Kidney epithelial cell (primary cell): ENCODE results near the gene CAMK2G. TPM values are rescaled to one million over a fixed set of nuclear protein-coding genes. Genes with fewer than 3 reads are reported as not detected.

Experiments used
- DNase-seq: peaks from one replicate; pipeline ENCODE4 v3.0.0-alpha.2; 2010; ENCODE audit warnings: low read depth
- H3K27me3 ChIP-seq: 2 replicates; pipeline ENCODE4 v1.6.0; 2011; ENCODE audit warnings: low read length; ENCODE audit not compliant: control insufficient read depth, insufficient read depth
- H3K36me3 ChIP-seq: 2 replicates; pipeline ENCODE4 v1.5.1; 2011; ENCODE audit warnings: low read length; ENCODE audit not compliant: control insufficient read depth, insufficient read depth
- H3K4me3 ChIP-seq: 2 replicates; pipeline ENCODE4 v1.5.1; 2011; ENCODE audit warnings: low read depth, mild to moderate bottlenecking, control low read depth, low read length
- CTCF ChIP-seq: IDR thresholded peaks from 2 replicates; pipeline ENCODE4 v1.5.1; 2011; ENCODE audit warnings: mild to moderate bottlenecking, moderate library complexity, low read length, control low read depth, inconsistent platforms; ENCODE audit not compliant: insufficient read depth, poor library complexity, severe bottlenecking
- total RNA-seq: library from RNA; depleted of rRNA; stranded (reverse); fragments of >200 nt; gene quantifications from 2 replicates; pipeline ENCODE4 v1.2.3, GENCODE V29; 2015

Gene CAMK2G
- total RNA-seq, 1 donor from 2014 or later: 12.7 TPM

GRCh38 chr10:73854310-73854709 is 20.0 kb downstream of the CAMK2G start:
- Histone ChIP-seq H3K4me3 (no peak overlapping the region), H3K36me3 (no peaks in the 10 kb centered on the region), H3K27me3 (no peaks in the 10 kb centered on the region)
- no peak for TF ChIP-seq CTCF
- no peak for DNase-seq

- TF ChIP-seq CTCF: no peak
- Histone ChIP-seq H3K27me3 (no peaks in the 10 kb centered on the region), H3K4me3 (no peak overlapping the region), H3K36me3 (peaks cover 1% of the 10 kb centered on the region)
- no peak for DNase-seq
These were observed 21.2 kb downstream of the CAMK2G start for GRCh38 chr10:73853196-73853595.

GRCh38 chr10:73850863-73851461 is 23.4 kb downstream of the CAMK2G start:
- TF ChIP-seq CTCF: no peak
- H3K4me3 ChIP-seq: no peak overlapping the region
- DNase-seq: no peak
- no peaks in the 10 kb centered on the region for H3K27me3 ChIP-seq
- H3K36me3 ChIP-seq: peaks cover 6% of the 10 kb centered on the region

GRCh38 chr10:73850211-73850610 is 24.1 kb downstream of the CAMK2G start:
- Histone ChIP-seq H3K4me3 (no peak overlapping the region), H3K36me3 (peaks cover 6% of the 10 kb centered on the region), H3K27me3 (no peaks in the 10 kb centered on the region)
- no peak for TF ChIP-seq CTCF
- no peak for DNase-seq

GRCh38 chr10:73848821-73849489 is 25.4 kb downstream of the CAMK2G start:
- Histone ChIP-seq H3K27me3 (no peaks in the 10 kb centered on the region), H3K36me3 (peaks cover 6% of the 10 kb centered on the region), H3K4me3 (no peak overlapping the region)
- DNase-seq: peak; percentile 14
- TF ChIP-seq CTCF: peak; percentile 98

GRCh38 chr10:73847031-73847430 is 27.3 kb downstream of the CAMK2G start:
- no peaks in the 10 kb centered on the region for H3K27me3 ChIP-seq
- no peak for TF ChIP-seq CTCF

More at GRCh38 chr10:73847031-73847430, 27.3 kb downstream of the CAMK2G start:
- Histone ChIP-seq H3K36me3 (peaks cover 6% of the 10 kb centered on the region), H3K4me3 (no peak overlapping the region)
- DNase-seq: no peak
